HFFc6 (cell line): ENCODE measurements around the gene LYST. TPM values are rescaled to one million over a fixed set of nuclear protein-coding genes. Genes with fewer than 3 reads are reported as not detected.

Source experiments
- DNase-seq: peaks from one replicate; pipeline ENCODE4 v3.0.0-alpha.2; 2018
- H3K27ac Mint-ChIP-seq: 2 replicates; pipeline ENCODE4 v1.8.0; 2020; ENCODE audit warnings: mild to moderate bottlenecking, mixed read lengths
- H3K27me3 Mint-ChIP-seq: 2 replicates; pipeline ENCODE4 v1.8.0; 2021; ENCODE audit warnings: mild to moderate bottlenecking, moderate library complexity, mixed read lengths; ENCODE audit not compliant: insufficient read depth
- H3K36me3 Mint-ChIP-seq: 2 replicates; pipeline ENCODE4 v1.8.0; 2021; ENCODE audit warnings: low read depth, mixed read lengths
- H3K4me1 Mint-ChIP-seq: 2 replicates; pipeline ENCODE4 v1.8.0; 2020; ENCODE audit warnings: low read depth, mixed read lengths
- H3K4me3 Mint-ChIP-seq: 2 replicates; pipeline ENCODE4 v1.8.0; 2020; ENCODE audit warnings: mild to moderate bottlenecking, moderate library complexity, mixed read lengths
- H3K9me3 Mint-ChIP-seq: 2 replicates; pipeline ENCODE4 v1.8.0; 2020; ENCODE audit warnings: mild to moderate bottlenecking, mixed read lengths
- microRNA-seq: library from miRNA; unstranded; fragments of <30 nt; microRNA quantifications from one replicate; pipeline ENCODE4, GENCODE V29; 2019
- total RNA-seq, 6 experiments: library from RNA; stranded (reverse); fragmentation: NEBNext Ultra II Directional; extraction: Animal tissue kit (Norgen Biotek cat#: 25700); gene quantifications; 2 replicates in 1 of 6; 3 replicates in 5 of 6; pipeline ENCODE4 v1.2.3, GENCODE V29; 2021
- TF ChIP-seq, protein P1 (sequence below): fragments of 200-600 bp; sonication (generic); IDR thresholded peaks from 2 replicates; pipeline ENCODE4 v1.5.0; 2021; ENCODE audit warnings: antibody characterized with exemption, mild to moderate bottlenecking

The LYST gene
- total RNA-seq, 6 experiments from 2014 or later: 13.2 to 18.9 (median 15.4) TPM

DNA sequence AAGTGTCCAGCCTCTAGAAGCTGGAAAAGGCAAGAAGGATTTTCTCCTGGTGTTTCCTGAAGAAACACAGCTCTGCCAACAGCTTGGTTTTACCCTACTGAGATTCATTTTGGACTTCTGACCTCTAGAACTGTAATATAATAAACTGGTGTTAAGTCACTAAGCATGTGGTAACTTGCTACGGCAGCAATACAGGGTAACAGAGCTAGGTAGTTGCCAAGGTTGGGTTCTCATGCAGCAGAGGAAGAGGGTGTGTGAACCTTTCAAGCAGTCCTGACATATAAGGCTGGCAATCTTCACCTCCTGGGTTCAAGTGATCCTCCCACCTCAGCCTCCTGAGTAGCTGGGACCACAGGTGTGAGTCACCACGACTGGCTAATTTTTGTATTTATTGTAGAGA is 253.1 kb downstream of the LYST start:
- H3K4me3 Mint-ChIP-seq: no peak overlapping the region
- TF ChIP-seq, protein P1, sequence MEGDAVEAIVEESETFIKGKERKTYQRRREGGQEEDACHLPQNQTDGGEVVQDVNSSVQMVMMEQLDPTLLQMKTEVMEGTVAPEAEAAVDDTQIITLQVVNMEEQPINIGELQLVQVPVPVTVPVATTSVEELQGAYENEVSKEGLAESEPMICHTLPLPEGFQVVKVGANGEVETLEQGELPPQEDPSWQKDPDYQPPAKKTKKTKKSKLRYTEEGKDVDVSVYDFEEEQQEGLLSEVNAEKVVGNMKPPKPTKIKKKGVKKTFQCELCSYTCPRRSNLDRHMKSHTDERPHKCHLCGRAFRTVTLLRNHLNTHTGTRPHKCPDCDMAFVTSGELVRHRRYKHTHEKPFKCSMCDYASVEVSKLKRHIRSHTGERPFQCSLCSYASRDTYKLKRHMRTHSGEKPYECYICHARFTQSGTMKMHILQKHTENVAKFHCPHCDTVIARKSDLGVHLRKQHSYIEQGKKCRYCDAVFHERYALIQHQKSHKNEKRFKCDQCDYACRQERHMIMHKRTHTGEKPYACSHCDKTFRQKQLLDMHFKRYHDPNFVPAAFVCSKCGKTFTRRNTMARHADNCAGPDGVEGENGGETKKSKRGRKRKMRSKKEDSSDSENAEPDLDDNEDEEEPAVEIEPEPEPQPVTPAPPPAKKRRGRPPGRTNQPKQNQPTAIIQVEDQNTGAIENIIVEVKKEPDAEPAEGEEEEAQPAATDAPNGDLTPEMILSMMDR: no peak
- no peak overlapping the region for H3K27ac Mint-ChIP-seq
- DNase-seq: no peak
- no peaks in the 10 kb centered on the region for H3K9me3 Mint-ChIP-seq
- H3K4me1 Mint-ChIP-seq: peaks cover 21% of the 10 kb centered on the region
- H3K36me3 Mint-ChIP-seq: no peaks in the 10 kb centered on the region
- no peaks in the 10 kb centered on the region; the same call in none of the 2 replicates for H3K27me3 Mint-ChIP-seq

DNA sequence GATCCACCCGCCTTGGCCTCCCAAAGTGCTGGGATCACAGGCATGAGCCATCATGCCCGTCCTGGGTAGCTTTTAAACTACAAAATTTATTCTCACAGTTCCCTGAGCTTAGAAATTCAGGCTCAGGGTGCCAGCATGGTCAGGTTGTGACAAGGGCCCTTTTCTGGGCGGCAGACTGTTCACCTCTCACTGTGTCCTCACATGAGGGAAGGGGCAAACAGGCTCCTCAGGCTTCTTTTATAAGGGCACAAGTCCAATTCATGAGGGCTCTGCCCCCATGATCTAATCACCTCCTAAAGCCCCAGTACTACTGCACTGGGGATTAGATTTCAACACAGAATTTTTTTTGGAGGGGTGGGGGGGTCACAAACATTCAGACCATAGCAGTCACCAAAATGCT is 253.9 kb downstream of the LYST start:
- Mint-ChIP-seq H3K9me3 (no peaks in the 10 kb centered on the region), H3K27ac (no peak overlapping the region), H3K4me3 (no peak overlapping the region), H3K36me3 (no peaks in the 10 kb centered on the region), H3K4me1 (peaks cover 13% of the 10 kb centered on the region), H3K27me3 (no peaks in the 10 kb centered on the region; the same call in none of the 2 replicates)
- DNase-seq: no peak
- TF ChIP-seq, protein P1: no peak

Small RNA genes lying within 50 kb of the gene (microRNA-seq; reads per million reads assigned to microRNA genes)
- not detected for gene MIR1537

Other genes with a start within 250 kb of the LYST start
- gene GNG4, start 217.1 kb downstream of the LYST start, total RNA-seq: 1 to 10 TPM; 1.5 to 3.6 (median 2.9) TPM
- 100 to 1,000 TPM in 5 of 6 experiments, 10 to 100 TPM in 1; 97.5 to 124 (median 107) TPM for gene NID1, start 198.2 kb upstream of the LYST start, total RNA-seq